ENCODE measurements around the gene ANO10. TPM values are rescaled to one million over a fixed set of nuclear protein-coding genes. Genes with fewer than 3 reads are reported as not detected.

Gene ANO10
- total and polyA plus RNA-seq, 2 donors (not counting 3 experiments of a cell fraction or from before 2014, with no cell fraction given), result 28.4 to 45.8 TPM

GRCh38 chr3:43423142-43423541 lies 198.7 kb downstream of the ANO10 start:
- no peak for FAIRE-seq
- H3K4me1 ChIP-seq (ENCODE audit: control insufficient read depth, extremely low read depth, insufficient read depth, low read length), result peaks cover 13% of the 10 kb centered on the region
- H3K9ac ChIP-seq (replicated peaks; ENCODE audit: extremely low read depth, insufficient read depth, low read length), result no peak overlapping the region
- H3K4me3 ChIP-seq (replicated peaks in 1 of 3; ENCODE audit: insufficient read depth in 1 of 3, low read depth in 1 of 3, low read length in 3 of 3), result no peak overlapping the region
- dilution Hi-C loops (cut with MboI; ENCODE audit: extremely low pct_ligation_motif_present, low sequenced_read_pairs) (no loop called here), intact Hi-C loops (cut with micrococcal nuclease) (no loop called here)
- no peak for TF ChIP-seq JUN (IDR thresholded peaks at IDR 0.05; ENCODE audit: borderline replicate concordance, insufficient read depth, insufficient read length, low read depth)
- no peak for TF ChIP-seq MAX (IDR thresholded peaks at IDR 0.05; ENCODE audit: insufficient read depth, insufficient read length)
- no peak for TF ChIP-seq POLR2AphosphoS5 (IDR thresholded peaks at IDR 0.05; ENCODE audit: insufficient read depth, low read depth, low read length)
- no peak for TF ChIP-seq EZH2 (IDR thresholded peaks at IDR 0.05; ENCODE audit: borderline replicate concordance, low read depth, low read length, severe bottlenecking)
- no peak for TF ChIP-seq POLR2A (IDR thresholded peaks at IDR 0.05; ENCODE audit: low read depth, low read length)
- TF ChIP-seq CTCF (IDR thresholded peaks at IDR 0.05; ENCODE audit: extremely low read depth in 1 of 2, insufficient read depth in 1 of 2, low read depth in 1 of 2, low read length in 2 of 2), result no peak
- TF ChIP-seq GATA2 (IDR thresholded peaks at IDR 0.05; ENCODE audit: insufficient read depth, insufficient read length, low read depth, low read length), result no peak
- TF ChIP-seq FOS (IDR thresholded peaks at IDR 0.05; ENCODE audit: borderline replicate concordance, insufficient read depth, low read length), result no peak
- TF ChIP-seq MYC (IDR thresholded peaks at IDR 0.05; ENCODE audit: low read depth, low read length), result no peak
- H3K9me3 ChIP-seq (replicated peaks; ENCODE audit: control insufficient read depth, insufficient read depth, low read length), result no peaks in the 10 kb centered on the region
- no peak overlapping the region for H3K4me2 ChIP-seq (ENCODE audit: insufficient read depth, low read length)
- no peak overlapping the region for H3K27ac ChIP-seq (ENCODE audit: insufficient read depth, low read depth, low read length)
- no peaks in the 10 kb centered on the region for H3K36me3 ChIP-seq (ENCODE audit: control insufficient read depth in 2 of 2, extremely low read depth in 1 of 2, insufficient read depth in 2 of 2, low read length in 2 of 2)
- no TSS peak for BruUV-seq (replicated peaks)
- no peak overlapping the region for H2AFZ ChIP-seq (ENCODE audit: low read depth, low read length)
- H3K9me1 ChIP-seq (replicated peaks; ENCODE audit: control insufficient read depth, extremely low read depth, insufficient read depth, low read length), result no peaks in the 10 kb centered on the region
- no peaks in the 10 kb centered on the region for H4K20me1 ChIP-seq (replicated peaks; ENCODE audit: control insufficient read depth, extremely low read depth, insufficient read depth, low read length)
- CTCF ChIA-PET, result interaction anchor here (0.6 to 1.5 kb wide), 4 partner anchors 9 to 80 kb away, joined by 3 to 4 read pairs (median 3); no protein-coding TSS in a partner anchor
- no peaks in the 10 kb centered on the region for H3K27me3 ChIP-seq (ENCODE audit: control insufficient read depth in 2 of 2, insufficient read depth in 2 of 2, low read length in 2 of 2)
- POLR2A ChIA-PET, result interaction anchor here (0.7 kb wide), 1 partner anchor 18 kb away, joined by 4 read pairs; no protein-coding TSS in a partner anchor
- no peaks in the 10 kb centered on the region for H3K79me2 ChIP-seq (ENCODE audit: control insufficient read depth, insufficient read depth, low read length)
- DNase-seq (ENCODE audit: low read depth, low spot score), result no peak
